ENCODE results near the gene PRSS48.
"Not testable (repeated sequence)": the region's sequence is repeated elsewhere in the genome, so short reads cannot be mapped to it uniquely, and the experiment has no call there.

Gene PRSS48

DNA sequence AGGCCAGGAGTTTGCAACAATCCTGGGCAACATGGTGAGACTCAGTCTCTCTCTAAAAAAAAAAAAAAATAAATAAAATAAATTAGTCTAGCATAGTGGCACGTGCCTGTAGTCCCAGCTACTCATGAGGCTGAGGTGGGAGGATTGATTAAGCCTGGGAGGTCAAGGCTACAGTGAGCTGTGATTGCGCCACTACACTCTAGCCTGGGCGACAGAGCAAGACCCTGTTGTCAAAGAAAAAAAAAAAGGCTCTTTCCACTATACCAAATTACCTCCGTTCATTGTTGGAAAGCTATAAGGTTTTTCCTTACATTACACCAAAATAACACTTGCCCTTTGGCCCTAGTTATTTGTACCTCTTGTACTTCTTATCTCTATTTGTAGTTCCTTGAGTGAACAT, 9.9 kb upstream of the PRSS48 start:
- TF ChIP-seq, protein P1, sequence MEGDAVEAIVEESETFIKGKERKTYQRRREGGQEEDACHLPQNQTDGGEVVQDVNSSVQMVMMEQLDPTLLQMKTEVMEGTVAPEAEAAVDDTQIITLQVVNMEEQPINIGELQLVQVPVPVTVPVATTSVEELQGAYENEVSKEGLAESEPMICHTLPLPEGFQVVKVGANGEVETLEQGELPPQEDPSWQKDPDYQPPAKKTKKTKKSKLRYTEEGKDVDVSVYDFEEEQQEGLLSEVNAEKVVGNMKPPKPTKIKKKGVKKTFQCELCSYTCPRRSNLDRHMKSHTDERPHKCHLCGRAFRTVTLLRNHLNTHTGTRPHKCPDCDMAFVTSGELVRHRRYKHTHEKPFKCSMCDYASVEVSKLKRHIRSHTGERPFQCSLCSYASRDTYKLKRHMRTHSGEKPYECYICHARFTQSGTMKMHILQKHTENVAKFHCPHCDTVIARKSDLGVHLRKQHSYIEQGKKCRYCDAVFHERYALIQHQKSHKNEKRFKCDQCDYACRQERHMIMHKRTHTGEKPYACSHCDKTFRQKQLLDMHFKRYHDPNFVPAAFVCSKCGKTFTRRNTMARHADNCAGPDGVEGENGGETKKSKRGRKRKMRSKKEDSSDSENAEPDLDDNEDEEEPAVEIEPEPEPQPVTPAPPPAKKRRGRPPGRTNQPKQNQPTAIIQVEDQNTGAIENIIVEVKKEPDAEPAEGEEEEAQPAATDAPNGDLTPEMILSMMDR (IDR thresholded peaks at IDR 0.05; ENCODE audit: low read depth, low read length, missing control alignments) = no peak
- no peak overlapping the region for H3K27ac ChIP-seq
- H3K4me3 ChIP-seq (ENCODE audit: low read depth, low read length) = no peak overlapping the region
- DNase-seq = no peak
- no peaks in the 10 kb centered on the region for H3K36me3 ChIP-seq (replicated peaks)
- in situ Hi-C loops (cut with HindIII; ENCODE audit: low pct_ligation_motif_present, low sequenced_read_pairs) = no loop called here
- no peaks in the 10 kb centered on the region for H3K27me3 ChIP-seq (replicated peaks)

DNA sequence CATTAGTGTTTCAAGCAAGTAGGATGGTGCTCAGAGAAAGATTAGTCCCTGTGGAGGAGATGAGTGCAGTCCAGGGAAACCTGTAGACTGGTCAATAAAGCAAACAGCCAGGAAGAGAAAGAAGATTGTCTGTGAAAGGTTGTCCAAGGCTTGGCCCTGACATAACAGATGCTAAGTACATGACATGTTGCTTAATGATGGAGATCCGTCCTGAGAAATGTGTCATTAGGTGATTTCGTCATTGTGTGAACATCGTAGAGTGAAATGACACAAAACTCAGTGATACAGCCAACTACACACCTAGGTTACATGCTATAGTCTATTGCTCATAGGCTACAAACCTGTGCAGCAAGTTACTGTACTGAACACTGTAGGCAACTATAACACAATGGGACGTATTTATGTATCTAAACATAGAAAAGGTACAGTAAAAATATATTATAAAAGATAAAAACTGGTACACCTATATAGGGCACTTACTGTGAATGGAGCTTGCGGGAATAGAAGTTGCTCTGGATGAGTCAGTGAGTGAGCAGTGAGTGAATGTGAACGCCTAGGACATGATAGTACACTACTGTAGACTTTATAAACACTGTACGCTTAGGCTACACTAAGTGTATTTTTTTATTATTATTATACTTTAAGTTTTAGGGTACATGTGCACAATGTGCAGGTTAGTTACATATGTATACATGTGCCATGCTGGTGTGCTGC, 9.0 kb upstream of the PRSS48 start:
- no peaks in the 10 kb centered on the region for H3K27me3 ChIP-seq (replicated peaks)
- no peak overlapping the region for H3K4me3 ChIP-seq (ENCODE audit: low read depth, low read length)
- H3K27ac ChIP-seq = no peak overlapping the region
- TF ChIP-seq, protein P1 (IDR thresholded peaks at IDR 0.05; ENCODE audit: low read depth, low read length, missing control alignments) = no peak
- no peaks in the 10 kb centered on the region for H3K36me3 ChIP-seq (replicated peaks)
- no peak for DNase-seq
- in situ Hi-C loops (cut with HindIII; ENCODE audit: low pct_ligation_motif_present, low sequenced_read_pairs) = no loop called here

DNA sequence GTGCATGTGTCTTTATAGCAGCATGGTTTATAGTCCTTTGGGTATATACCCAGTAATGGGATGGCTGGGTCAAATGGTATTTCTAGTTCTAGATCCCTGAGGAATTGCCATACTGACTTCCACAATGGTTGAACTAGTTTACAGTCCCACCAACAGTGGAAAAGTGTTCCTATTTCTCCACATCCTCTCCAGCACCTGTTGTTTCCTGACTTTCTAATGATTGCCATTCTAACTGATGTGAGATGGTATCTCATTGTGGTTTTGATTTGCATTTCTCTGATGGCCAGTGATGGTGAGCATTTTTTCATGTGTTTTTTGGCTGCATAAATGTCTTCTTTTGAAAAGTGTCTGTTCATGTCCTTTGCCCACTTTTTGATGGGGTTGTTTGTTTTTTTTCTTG, 8.1 kb upstream of the PRSS48 start:
- in situ Hi-C loops (cut with HindIII; ENCODE audit: low pct_ligation_motif_present, low sequenced_read_pairs); H3K36me3 ChIP-seq (replicated peaks): not testable (repeated sequence)

DNA sequence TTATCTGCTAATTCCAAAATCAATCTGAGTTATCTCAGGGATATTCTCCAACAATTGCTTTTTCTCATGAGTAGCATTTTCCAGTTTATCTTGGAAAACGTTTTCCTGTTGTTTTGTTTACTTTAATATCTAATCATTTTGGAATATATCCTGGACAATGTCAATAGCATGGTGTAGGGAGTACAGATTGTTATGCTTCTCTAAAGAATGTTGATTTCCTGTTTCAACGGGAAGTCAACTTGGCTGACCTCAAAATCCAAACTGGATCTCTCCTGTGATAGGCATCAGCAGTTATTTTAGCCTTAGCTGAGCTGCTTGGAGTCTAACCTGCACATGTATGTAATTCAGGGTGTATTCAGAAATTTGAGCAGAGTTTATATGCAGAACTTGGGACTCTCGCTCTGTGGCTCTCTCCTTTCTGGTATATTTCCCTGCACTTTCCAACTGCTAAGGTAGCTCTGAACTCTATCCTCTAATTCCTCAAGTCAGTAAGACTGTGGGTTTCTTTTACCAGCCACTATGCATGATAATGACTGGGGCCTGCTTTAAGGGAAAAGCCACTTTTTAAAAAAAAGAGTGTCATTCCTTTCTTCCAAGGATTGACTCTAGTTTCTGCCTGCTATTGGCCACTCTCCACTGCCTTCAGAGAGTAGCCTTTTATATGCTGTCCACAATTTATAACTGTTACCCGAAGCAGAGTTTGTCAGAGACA, 7.7 kb downstream of the PRSS48 start:
- no peaks in the 10 kb centered on the region for H3K36me3 ChIP-seq (replicated peaks)
- in situ Hi-C loops (cut with HindIII; ENCODE audit: low pct_ligation_motif_present, low sequenced_read_pairs) = no loop called here
- TF ChIP-seq, protein P1 (IDR thresholded peaks at IDR 0.05; ENCODE audit: low read depth, low read length, missing control alignments) = no peak
- H3K4me3 ChIP-seq (ENCODE audit: low read depth, low read length) = no peak overlapping the region
- H3K27ac ChIP-seq = no peak overlapping the region
- DNase-seq = no peak
- no peaks in the 10 kb centered on the region for H3K27me3 ChIP-seq (replicated peaks)

More for the DNA sequence above, 8.1 kb upstream of the PRSS48 start:
- not testable (repeated sequence) for H3K27ac ChIP-seq; DNase-seq; H3K4me3 ChIP-seq (ENCODE audit: low read depth, low read length); H3K27me3 ChIP-seq (replicated peaks)

DNA sequence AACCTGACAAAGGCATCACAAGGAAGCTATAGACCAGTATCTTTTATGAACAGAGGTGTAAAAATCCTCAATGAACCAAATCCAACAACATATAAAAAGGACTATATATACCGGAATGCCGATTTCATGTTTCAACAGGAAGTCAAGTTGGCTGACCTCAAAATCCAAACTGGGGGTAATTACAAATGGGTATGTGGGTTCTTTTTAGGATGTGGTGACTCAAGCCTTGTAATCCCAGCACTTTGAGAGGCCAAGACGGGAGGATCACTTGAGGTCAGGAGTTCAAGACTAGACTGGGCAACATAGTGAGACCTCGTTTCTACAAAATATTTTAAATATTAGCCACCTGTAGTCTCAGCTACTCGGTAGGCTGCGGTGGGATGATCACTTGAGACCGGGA, 10.4 kb downstream of the PRSS48 start:
- TF ChIP-seq, protein P1 (IDR thresholded peaks at IDR 0.05; ENCODE audit: low read depth, low read length, missing control alignments) = no peak
- no peaks in the 10 kb centered on the region for H3K27me3 ChIP-seq (replicated peaks)
- H3K4me3 ChIP-seq (ENCODE audit: low read depth, low read length) = no peak overlapping the region
- no peak overlapping the region for H3K27ac ChIP-seq
- in situ Hi-C loops (cut with HindIII; ENCODE audit: low pct_ligation_motif_present, low sequenced_read_pairs) = no loop called here
- DNase-seq = no peak
- H3K36me3 ChIP-seq (replicated peaks) = no peaks in the 10 kb centered on the region

DNA sequence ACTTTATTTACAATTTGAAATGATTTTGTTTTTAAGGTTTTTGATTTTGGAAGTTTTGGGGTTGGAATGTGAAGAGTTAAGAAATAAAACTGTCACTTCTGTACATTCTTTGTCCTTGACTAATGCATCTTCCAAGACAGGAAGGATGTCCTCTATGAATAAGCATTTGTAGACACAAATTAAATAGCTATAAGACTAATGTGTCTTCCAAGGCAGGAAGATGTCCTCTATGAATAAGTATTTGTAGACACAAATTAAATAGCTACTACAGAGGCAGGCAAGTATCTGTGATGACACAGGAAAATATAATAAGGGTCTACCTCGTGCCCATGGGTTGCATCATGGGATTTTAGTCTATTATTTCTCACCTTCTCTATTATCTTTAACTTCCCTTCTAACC, 14.5 kb downstream of the PRSS48 start:
- H3K27me3 ChIP-seq (replicated peaks) = no peaks in the 10 kb centered on the region
- H3K4me3 ChIP-seq (ENCODE audit: low read depth, low read length) = no peak overlapping the region
- TF ChIP-seq, protein P1 (IDR thresholded peaks at IDR 0.05; ENCODE audit: low read depth, low read length, missing control alignments) = no peak
- H3K36me3 ChIP-seq (replicated peaks) = no peaks in the 10 kb centered on the region
- in situ Hi-C loops (cut with HindIII; ENCODE audit: low pct_ligation_motif_present, low sequenced_read_pairs) = no loop called here
- no peak overlapping the region for H3K27ac ChIP-seq
- DNase-seq = no peak
